HEK293 (cell line): ENCODE results near the gene FKBP5.

ENCODE experiments used
- BCL11A ChIP-seq: fragments of 450-650 bp; formaldehyde crosslinking; IDR thresholded peaks from 2 replicates; pipeline ENCODE4 v1.5.1; 2016; ENCODE audit warnings: low read depth, missing biosample characterization, missing genetic modification characterization
- SETDB1 ChIP-seq: IDR thresholded peaks from one replicate; pipeline ENCODE4 v1.6.1; 2017; ENCODE audit warnings: mild to moderate bottlenecking, low read length, moderate library complexity, mixed read lengths; ENCODE audit not compliant: insufficient read length
- ZNF19 ChIP-seq: fragments of 450-650 bp; formaldehyde crosslinking; IDR thresholded peaks from 2 replicates; pipeline ENCODE4; 2016; ENCODE audit warnings: missing biosample characterization, missing genetic modification characterization, low read depth
- ZNF274 ChIP-seq, 2 experiments: fragments of 200-500 bp in 1 of 2; fragments of 450-650 bp in 1 of 2; sonication (Bioruptor generic) in 1 of 2; formaldehyde crosslinking in 1 of 2; IDR thresholded peaks; 2 replicates each; pipeline versions ENCODE4 v1.5.1 to v1.6.1; 2014 to 2016; ENCODE audit warnings: borderline replicate concordance in 1 of 2, inconsistent platforms in 1 of 2, low read length in 1 of 2, missing biosample characterization in 1 of 2, missing genetic modification characterization in 1 of 2
- ZNF350 ChIP-seq: fragments of 450-650 bp; formaldehyde crosslinking; IDR thresholded peaks from 2 replicates; pipeline ENCODE4 v1.5.0; 2017; ENCODE audit warnings: missing biosample characterization, mild to moderate bottlenecking, missing genetic modification characterization
- ZNF354C ChIP-seq: fragments of 450-650 bp; formaldehyde crosslinking; IDR thresholded peaks from 2 replicates; pipeline ENCODE4 v1.5.1; 2016; ENCODE audit warnings: missing biosample characterization, missing genetic modification characterization, low read depth, borderline replicate concordance
- ZNF558 ChIP-seq: fragments of 450-650 bp; formaldehyde crosslinking; IDR thresholded peaks from 2 replicates; pipeline ENCODE4 v1.5.1; 2016; ENCODE audit warnings: missing biosample characterization, missing genetic modification characterization
- ZNF624 ChIP-seq: fragments of 450-650 bp; formaldehyde crosslinking; IDR thresholded peaks from 2 replicates; pipeline ENCODE4 v1.5.1; 2017; ENCODE audit warnings: missing biosample characterization, missing genetic modification characterization
- ZNF768 ChIP-seq: fragments of 450-650 bp; formaldehyde crosslinking; IDR thresholded peaks from 2 replicates; pipeline ENCODE4 v1.5.1; 2018; ENCODE audit warnings: missing biosample characterization, mild to moderate bottlenecking, missing genetic modification characterization
- ZNF792 ChIP-seq: fragments of 450-650 bp; formaldehyde crosslinking; IDR thresholded peaks from 2 replicates; pipeline ENCODE4 v1.5.1; 2016; ENCODE audit warnings: missing biosample characterization, missing genetic modification characterization
- TF ChIP-seq, protein P1 (sequence below): fragments of 450-650 bp; formaldehyde crosslinking; IDR thresholded peaks from 2 replicates; pipeline ENCODE4 v1.5.1; 2016; ENCODE audit warnings: missing biosample characterization, missing genetic modification characterization
- TF ChIP-seq, protein P2 (sequence below): fragments of 450-650 bp; formaldehyde crosslinking; IDR thresholded peaks from 2 replicates; pipeline ENCODE4 v1.5.1; 2016; ENCODE audit warnings: missing biosample characterization, missing genetic modification characterization
- TF ChIP-seq, protein P3 (sequence below): fragments of 450-650 bp; formaldehyde crosslinking; IDR thresholded peaks from 2 replicates; pipeline ENCODE4 v1.5.1; 2016; ENCODE audit warnings: missing biosample characterization, missing genetic modification characterization, borderline replicate concordance
- TF ChIP-seq, protein P4 (sequence below): fragments of 450-650 bp; formaldehyde crosslinking; IDR thresholded peaks from 2 replicates; pipeline ENCODE4 v1.5.1; 2016; ENCODE audit warnings: missing biosample characterization, missing genetic modification characterization, low read depth

DNA sequence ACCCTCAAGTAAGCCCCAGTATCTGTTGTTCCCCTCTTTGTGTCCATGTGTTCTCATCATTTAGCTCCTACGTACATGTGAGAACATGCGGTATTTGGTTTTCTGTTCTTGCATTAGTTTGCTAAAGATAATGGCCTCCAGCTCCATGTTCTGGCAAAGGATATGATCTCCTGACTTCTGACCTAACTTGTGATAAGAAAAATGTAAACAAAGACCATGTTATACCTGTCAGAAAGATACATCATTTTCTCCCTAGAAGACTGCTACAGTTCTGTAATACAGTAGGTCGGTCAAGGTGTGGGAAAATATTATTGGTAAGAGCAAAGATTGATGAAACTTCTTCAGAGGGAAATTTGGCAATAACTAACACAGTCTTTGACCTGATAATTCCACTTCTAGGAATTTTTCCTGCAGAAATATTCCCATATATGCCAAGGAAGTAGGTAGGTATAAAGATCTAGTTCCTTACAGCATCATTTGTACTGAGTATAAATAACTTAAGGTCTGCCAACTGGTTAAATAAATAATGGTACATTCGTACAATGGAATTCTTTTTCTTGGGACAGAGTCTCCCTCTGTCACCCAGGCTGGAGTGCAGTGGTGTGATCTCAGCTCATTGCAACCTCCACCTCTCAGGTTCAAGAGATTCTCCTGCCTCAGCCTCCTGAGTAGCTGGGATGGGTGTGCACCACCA, 19.1 kb upstream of the FKBP5 start:
- TF ChIP-seq, protein P1, sequence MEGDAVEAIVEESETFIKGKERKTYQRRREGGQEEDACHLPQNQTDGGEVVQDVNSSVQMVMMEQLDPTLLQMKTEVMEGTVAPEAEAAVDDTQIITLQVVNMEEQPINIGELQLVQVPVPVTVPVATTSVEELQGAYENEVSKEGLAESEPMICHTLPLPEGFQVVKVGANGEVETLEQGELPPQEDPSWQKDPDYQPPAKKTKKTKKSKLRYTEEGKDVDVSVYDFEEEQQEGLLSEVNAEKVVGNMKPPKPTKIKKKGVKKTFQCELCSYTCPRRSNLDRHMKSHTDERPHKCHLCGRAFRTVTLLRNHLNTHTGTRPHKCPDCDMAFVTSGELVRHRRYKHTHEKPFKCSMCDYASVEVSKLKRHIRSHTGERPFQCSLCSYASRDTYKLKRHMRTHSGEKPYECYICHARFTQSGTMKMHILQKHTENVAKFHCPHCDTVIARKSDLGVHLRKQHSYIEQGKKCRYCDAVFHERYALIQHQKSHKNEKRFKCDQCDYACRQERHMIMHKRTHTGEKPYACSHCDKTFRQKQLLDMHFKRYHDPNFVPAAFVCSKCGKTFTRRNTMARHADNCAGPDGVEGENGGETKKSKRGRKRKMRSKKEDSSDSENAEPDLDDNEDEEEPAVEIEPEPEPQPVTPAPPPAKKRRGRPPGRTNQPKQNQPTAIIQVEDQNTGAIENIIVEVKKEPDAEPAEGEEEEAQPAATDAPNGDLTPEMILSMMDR (tag by site-specific recombination), result no peak
- TF ChIP-seq, protein P2, sequence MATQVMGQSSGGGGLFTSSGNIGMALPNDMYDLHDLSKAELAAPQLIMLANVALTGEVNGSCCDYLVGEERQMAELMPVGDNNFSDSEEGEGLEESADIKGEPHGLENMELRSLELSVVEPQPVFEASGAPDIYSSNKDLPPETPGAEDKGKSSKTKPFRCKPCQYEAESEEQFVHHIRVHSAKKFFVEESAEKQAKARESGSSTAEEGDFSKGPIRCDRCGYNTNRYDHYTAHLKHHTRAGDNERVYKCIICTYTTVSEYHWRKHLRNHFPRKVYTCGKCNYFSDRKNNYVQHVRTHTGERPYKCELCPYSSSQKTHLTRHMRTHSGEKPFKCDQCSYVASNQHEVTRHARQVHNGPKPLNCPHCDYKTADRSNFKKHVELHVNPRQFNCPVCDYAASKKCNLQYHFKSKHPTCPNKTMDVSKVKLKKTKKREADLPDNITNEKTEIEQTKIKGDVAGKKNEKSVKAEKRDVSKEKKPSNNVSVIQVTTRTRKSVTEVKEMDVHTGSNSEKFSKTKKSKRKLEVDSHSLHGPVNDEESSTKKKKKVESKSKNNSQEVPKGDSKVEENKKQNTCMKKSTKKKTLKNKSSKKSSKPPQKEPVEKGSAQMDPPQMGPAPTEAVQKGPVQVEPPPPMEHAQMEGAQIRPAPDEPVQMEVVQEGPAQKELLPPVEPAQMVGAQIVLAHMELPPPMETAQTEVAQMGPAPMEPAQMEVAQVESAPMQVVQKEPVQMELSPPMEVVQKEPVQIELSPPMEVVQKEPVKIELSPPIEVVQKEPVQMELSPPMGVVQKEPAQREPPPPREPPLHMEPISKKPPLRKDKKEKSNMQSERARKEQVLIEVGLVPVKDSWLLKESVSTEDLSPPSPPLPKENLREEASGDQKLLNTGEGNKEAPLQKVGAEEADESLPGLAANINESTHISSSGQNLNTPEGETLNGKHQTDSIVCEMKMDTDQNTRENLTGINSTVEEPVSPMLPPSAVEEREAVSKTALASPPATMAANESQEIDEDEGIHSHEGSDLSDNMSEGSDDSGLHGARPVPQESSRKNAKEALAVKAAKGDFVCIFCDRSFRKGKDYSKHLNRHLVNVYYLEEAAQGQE (tag by site-specific recombination), result no peak
- no peak for TF ChIP-seq ZNF354C (tag by site-specific recombination)
- no peak for TF ChIP-seq ZNF768 (tag by site-specific recombination)
- no peak for TF ChIP-seq ZNF350 (tag by site-specific recombination)
- no peak for TF ChIP-seq ZNF792 (tag by site-specific recombination)
- TF ChIP-seq ZNF558 (tag by site-specific recombination), result no peak
- no peak for TF ChIP-seq BCL11A
- TF ChIP-seq ZNF19 (tag by site-specific recombination), result no peak
- TF ChIP-seq, protein P3, sequence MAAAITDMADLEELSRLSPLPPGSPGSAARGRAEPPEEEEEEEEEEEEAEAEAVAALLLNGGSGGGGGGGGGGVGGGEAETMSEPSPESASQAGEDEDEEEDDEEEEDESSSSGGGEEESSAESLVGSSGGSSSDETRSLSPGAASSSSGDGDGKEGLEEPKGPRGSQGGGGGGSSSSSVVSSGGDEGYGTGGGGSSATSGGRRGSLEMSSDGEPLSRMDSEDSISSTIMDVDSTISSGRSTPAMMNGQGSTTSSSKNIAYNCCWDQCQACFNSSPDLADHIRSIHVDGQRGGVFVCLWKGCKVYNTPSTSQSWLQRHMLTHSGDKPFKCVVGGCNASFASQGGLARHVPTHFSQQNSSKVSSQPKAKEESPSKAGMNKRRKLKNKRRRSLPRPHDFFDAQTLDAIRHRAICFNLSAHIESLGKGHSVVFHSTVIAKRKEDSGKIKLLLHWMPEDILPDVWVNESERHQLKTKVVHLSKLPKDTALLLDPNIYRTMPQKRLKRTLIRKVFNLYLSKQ (tag by site-specific recombination), result no peak
- TF ChIP-seq ZNF624 (tag by site-specific recombination), result no peak
- TF ChIP-seq, protein P4, sequence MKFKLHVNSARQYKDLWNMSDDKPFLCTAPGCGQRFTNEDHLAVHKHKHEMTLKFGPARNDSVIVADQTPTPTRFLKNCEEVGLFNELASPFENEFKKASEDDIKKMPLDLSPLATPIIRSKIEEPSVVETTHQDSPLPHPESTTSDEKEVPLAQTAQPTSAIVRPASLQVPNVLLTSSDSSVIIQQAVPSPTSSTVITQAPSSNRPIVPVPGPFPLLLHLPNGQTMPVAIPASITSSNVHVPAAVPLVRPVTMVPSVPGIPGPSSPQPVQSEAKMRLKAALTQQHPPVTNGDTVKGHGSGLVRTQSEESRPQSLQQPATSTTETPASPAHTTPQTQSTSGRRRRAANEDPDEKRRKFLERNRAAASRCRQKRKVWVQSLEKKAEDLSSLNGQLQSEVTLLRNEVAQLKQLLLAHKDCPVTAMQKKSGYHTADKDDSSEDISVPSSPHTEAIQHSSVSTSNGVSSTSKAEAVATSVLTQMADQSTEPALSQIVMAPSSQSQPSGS, result no peak
- no peak for TF ChIP-seq ZNF274 (IDR thresholded peaks at IDR 0.05; ENCODE audit: low read length)
- TF ChIP-seq ZNF274 (tag by site-specific recombination; IDR thresholded peaks at IDR 0.05; ENCODE audit: borderline replicate concordance), result no peak
- no peak for TF ChIP-seq SETDB1
